H1 (cell line): ENCODE measurements around the gene FNIP2. TPM values are rescaled to one million over a fixed set of nuclear protein-coding genes. Genes with fewer than 3 reads are reported as not detected.

Experiments
- CTCF ChIA-PET: fragments of 300-600 bp; sonication (Branson Sonifier 250); formaldehyde crosslinking; loops from one replicate; lab custom pipeline; 2021; ENCODE audit not compliant: partially characterized antibody; lab: Charles Lee
- POLR2A ChIA-PET: fragments of 300-600 bp; sonication (Branson Sonifier 250); formaldehyde crosslinking; loops from one replicate; lab custom pipeline; 2021; ENCODE audit warnings: inconsistent platforms; ENCODE audit not compliant: partially characterized antibody; lab: Charles Lee
- DNase-seq, 2 experiments: peaks; one replicate each; pipeline versions ENCODE4 v3.0.0 to v3.0.0-alpha.2; 2010 to 2022; ENCODE audit warnings: low spot score in 2 of 2, low read depth in 1 of 2, mixed read lengths in 1 of 2
- FAIRE-seq: peaks from 2 replicates; lab custom pipeline; 2011; peaks lifted over from hg19 to GRCh38; lab: Jason Lieb, UNC
- H2AFZ ChIP-seq: 2 replicates; pipeline ENCODE4 v1.8.1; 2012; ENCODE audit warnings: low read length, inconsistent platforms
- H2AK5ac ChIP-seq: 2 replicates; pipeline ENCODE4 v1.6.1; 2013; ENCODE audit warnings: low read depth, low read length
- H2BK120ac ChIP-seq: replicated peaks from 2 replicates; pipeline ENCODE3; 2013; ENCODE audit warnings: low read depth, low read length, inconsistent platforms
- H2BK12ac ChIP-seq: 2 replicates; pipeline ENCODE4 v1.6.1; 2013; ENCODE audit warnings: low read depth, low read length
- H2BK15ac ChIP-seq: 2 replicates; pipeline ENCODE4 v1.6.1; 2013; ENCODE audit warnings: low read length
- H2BK20ac ChIP-seq: 2 replicates; pipeline ENCODE4 v1.6.1; 2013; ENCODE audit warnings: low read length
- H2BK5ac ChIP-seq: 2 replicates; pipeline ENCODE4 v1.6.1; 2013; ENCODE audit warnings: low read depth, low read length
- H3K14ac ChIP-seq: 2 replicates; pipeline ENCODE4 v1.6.1; 2013; ENCODE audit warnings: inconsistent platforms; ENCODE audit not compliant: insufficient read length
- H3K18ac ChIP-seq: 2 replicates; pipeline ENCODE4 v1.6.1; 2013; ENCODE audit warnings: low read length; ENCODE audit errors: extremely low read depth
- H3K23ac ChIP-seq: 2 replicates; pipeline ENCODE4 v1.6.1; 2013; ENCODE audit warnings: inconsistent platforms; ENCODE audit not compliant: insufficient read length
- H3K23me2 ChIP-seq: 2 replicates; pipeline ENCODE4 v1.6.1; 2013; ENCODE audit warnings: low read depth, low read length
- H3K27ac ChIP-seq: 2 replicates; pipeline ENCODE4 v1.6.1; 2011; ENCODE audit warnings: low read depth, low read length, inconsistent platforms
- H3K27me3 ChIP-seq, 4 experiments: replicated peaks in 1 of 4; 1 replicate in 1 of 4; 2 replicates in 3 of 4; pipeline versions ENCODE4 v1.6.1 to v1.8.1; 2011 to 2013; ENCODE audit warnings: low read length in 3 of 4, mild to moderate bottlenecking in 3 of 4, inconsistent platforms in 2 of 4, mixed read lengths in 2 of 4, moderate library complexity in 1 of 4; ENCODE audit not compliant: control insufficient read depth in 3 of 4, insufficient read depth in 3 of 4; ENCODE audit errors: extremely low read depth in 1 of 4
- H3K36me3 ChIP-seq, 4 experiments: 2 replicates each; pipeline versions ENCODE4 v1.6.1 to v1.8.1; 2011 to 2013; ENCODE audit warnings: mild to moderate bottlenecking in 4 of 4, low read length in 3 of 4, moderate library complexity in 2 of 4, control low read depth in 1 of 4, inconsistent platforms in 1 of 4; ENCODE audit not compliant: insufficient read depth in 4 of 4, control insufficient read depth in 2 of 4
- H3K4ac ChIP-seq: replicated peaks from 2 replicates; pipeline ENCODE3; 2013; ENCODE audit warnings: low read length, low read depth, mixed read lengths, inconsistent platforms; ENCODE audit not compliant: insufficient read length
- H3K4me1 ChIP-seq, 4 experiments: replicated peaks in 1 of 4; 1 replicate in 1 of 4; 2 replicates in 3 of 4; pipeline versions ENCODE4 v1.6.1 to v1.8.1; 2011 to 2013; ENCODE audit warnings: low read length in 3 of 4, inconsistent platforms in 2 of 4, mixed read lengths in 1 of 4; ENCODE audit not compliant: insufficient read depth in 4 of 4, control insufficient read depth in 3 of 4
- H3K4me2 ChIP-seq, 2 experiments: 2 replicates each; pipeline versions ENCODE4 v1.6.1 to v1.8.1; 2011 to 2013; ENCODE audit warnings: low read depth in 2 of 2, low read length in 2 of 2, control low read depth in 1 of 2, inconsistent platforms in 1 of 2, mild to moderate bottlenecking in 1 of 2; ENCODE audit not compliant: insufficient read depth in 1 of 2
- H3K4me3 ChIP-seq, 4 experiments: fragments of 200-600, 300-600 bp in 1 of 4; sonication (generic), shearing (Covaris generic), sonication (Bioruptor Twin) in 1 of 4; 2 replicates each; pipeline versions ENCODE4 v1.5.1 to v1.8.1; 2011 to 2016; ENCODE audit warnings: low read length in 4 of 4, low read depth in 3 of 4, control low read depth in 2 of 4, inconsistent platforms in 2 of 4, mild to moderate bottlenecking in 2 of 4, mixed read lengths in 1 of 4, moderate library complexity in 1 of 4; ENCODE audit not compliant: insufficient read depth in 2 of 4; ENCODE audit errors: extremely low read depth in 1 of 4
- H3K56ac ChIP-seq: replicated peaks from 2 replicates; pipeline ENCODE3; 2013; ENCODE audit warnings: low read depth, mild to moderate bottlenecking, mixed read lengths, low read length, inconsistent platforms; ENCODE audit not compliant: insufficient read length
- H3K79me1 ChIP-seq: 2 replicates; pipeline ENCODE4 v1.6.1; 2013; ENCODE audit warnings: low read depth, low read length, control low read depth
- H3K79me2 ChIP-seq, 2 experiments: 2 replicates each; pipeline versions ENCODE4 v1.6.1 to v1.8.1; 2012 to 2013; ENCODE audit warnings: low read length in 2 of 2, mild to moderate bottlenecking in 2 of 2, inconsistent platforms in 1 of 2; ENCODE audit not compliant: insufficient read depth in 2 of 2, control insufficient read depth in 1 of 2
- H3K9ac ChIP-seq, 4 experiments: replicated peaks in 1 of 4; 1 replicate in 1 of 4; 2 replicates in 3 of 4; pipeline versions ENCODE4 v1.6.1 to v1.8.1; 2011 to 2013; ENCODE audit warnings: low read depth in 3 of 4, low read length in 3 of 4, control low read depth in 2 of 4, mild to moderate bottlenecking in 2 of 4, moderate library complexity in 2 of 4, inconsistent platforms in 1 of 4; ENCODE audit errors: extremely low read depth in 1 of 4
- H3K9me3 ChIP-seq, 2 experiments: 2 replicates each; pipeline versions ENCODE4 v1.6.1 to v1.8.1; 2012 to 2013; ENCODE audit warnings: mild to moderate bottlenecking in 2 of 2, moderate library complexity in 2 of 2, control low read depth in 1 of 2, inconsistent platforms in 1 of 2, low read depth in 1 of 2, low read length in 1 of 2, mixed read lengths in 1 of 2; ENCODE audit not compliant: insufficient read depth in 2 of 2
- H4K20me1 ChIP-seq, 2 experiments: replicated peaks in 1 of 2; 2 replicates each; pipeline versions ENCODE3 to v1.8.1; 2011 to 2013; ENCODE audit warnings: inconsistent platforms in 2 of 2, low read length in 2 of 2, mild to moderate bottlenecking in 1 of 2; ENCODE audit not compliant: insufficient read depth in 2 of 2, control insufficient read depth in 1 of 2
- H4K5ac ChIP-seq: 2 replicates; pipeline ENCODE4 v1.6.1; 2013; ENCODE audit warnings: low read length, low read depth, mixed read lengths, inconsistent platforms; ENCODE audit not compliant: insufficient read length
- H4K8ac ChIP-seq: 2 replicates; pipeline ENCODE4 v1.8.0; 2013; ENCODE audit warnings: mild to moderate bottlenecking, moderate library complexity, low read length, inconsistent platforms; ENCODE audit not compliant: insufficient read depth; ENCODE audit errors: extremely low read depth
- H4K91ac ChIP-seq: replicated peaks from 2 replicates; pipeline ENCODE3; 2013; ENCODE audit warnings: low read length, mixed read lengths, inconsistent platforms; ENCODE audit not compliant: insufficient read length
- CHD2 ChIP-seq: IDR thresholded peaks from 2 replicates; pipeline ENCODE4 v1.6.1; 2012; ENCODE audit warnings: low read length, improper control_type of control experiment
- CREB1 ChIP-seq: IDR thresholded peaks from 2 replicates; pipeline ENCODE4 v1.6.1; 2012; ENCODE audit warnings: inconsistent platforms
- EGR1 ChIP-seq: IDR thresholded peaks from 2 replicates; pipeline ENCODE4 v1.6.1; 2011; ENCODE audit warnings: low read depth, low read length, borderline replicate concordance
- HDAC6 ChIP-seq: IDR thresholded peaks from one replicate; pipeline ENCODE4 v1.7.1; 2012; ENCODE audit warnings: low read depth, mild to moderate bottlenecking, inconsistent platforms, low read length, moderate library complexity
- KDM4A ChIP-seq: IDR thresholded peaks from one replicate; pipeline ENCODE4 v1.7.1; 2012; ENCODE audit warnings: low read depth, mild to moderate bottlenecking, moderate library complexity, low read length, inconsistent platforms; ENCODE audit not compliant: severe bottlenecking
- KDM5A ChIP-seq: fragments of 200-600 bp; IDR thresholded peaks from 2 replicates; pipeline ENCODE4 v1.7.1; 2012; ENCODE audit warnings: mild to moderate bottlenecking, low read length, inconsistent platforms, mixed read lengths
- MAX ChIP-seq: IDR thresholded peaks from 2 replicates; pipeline ENCODE4 v1.6.1; 2012; ENCODE audit warnings: inconsistent platforms
- POLR2A ChIP-seq, 2 experiments: IDR thresholded peaks; 1 replicate in 1 of 2; 2 replicates in 1 of 2; pipeline ENCODE4 v1.6.1; 2011; ENCODE audit warnings: low read depth in 2 of 2, low read length in 2 of 2, mild to moderate bottlenecking in 2 of 2; ENCODE audit errors: control extremely low read depth in 1 of 2
- RBBP5 ChIP-seq: IDR thresholded peaks from 2 replicates; pipeline ENCODE4 v1.7.1; 2012; ENCODE audit warnings: low read depth, mild to moderate bottlenecking, inconsistent platforms, low read length, moderate library complexity, borderline replicate concordance
- SIRT6 ChIP-seq: IDR thresholded peaks from one replicate; pipeline ENCODE4 v1.7.1; 2012; ENCODE audit warnings: low read length, inconsistent platforms
- SUZ12 ChIP-seq: fragments of 200-600 bp; sonication (generic); IDR thresholded peaks from 2 replicates; pipeline ENCODE4 v1.6.1; 2012; ENCODE audit warnings: mild to moderate bottlenecking, inconsistent platforms, low read length, moderate library complexity, mixed read lengths
- WGBS, 2 experiments: shearing (Covaris generic) in 1 of 2; methylation state at CpG; one replicate each; pipeline versions ENCODE4 v1.1.6 to v1.1.7; 2013 to 2015; ENCODE audit warnings: low lambda C conversion rate in 2 of 2, mixed read lengths in 2 of 2, inconsistent platforms in 1 of 2, low coverage in 1 of 2, missing lambda C conversion rate in 1 of 2; ENCODE audit not compliant: insufficient replicate concordance in 2 of 2, insufficient coverage in 1 of 2, insufficient read length in 1 of 2; ENCODE audit errors: extremely low coverage in 1 of 2, missing lambda C conversion rate in 1 of 2; 5-methylcytosine and 5-hydroxymethylcytosine counted together
- polyA plus RNA-seq, 7 experiments: library from polyadenylated mRNA; depleted of rRNA in 3 of 7; stranded (reverse) in 5 of 7; unstranded in 2 of 7; fragments of >200 nt in 5 of 7; fragments of 200-250 nt in 2 of 7; gene quantifications; 1 replicate in 5 of 7; 2 replicates in 1 of 7; 4 replicates in 1 of 7; pipeline versions ENCODE4 v1.2.1 to v1.2.3, GENCODE V29; 2011 to 2013; ENCODE audit warnings: missing spikeins in 2 of 7, mixed read lengths in 2 of 7
- total RNA-seq: library from RNA; stranded (reverse); fragmentation: NEBNext Ultra II Directional; extraction: Animal tissue kit (Norgen Biotek cat#: 25700); gene quantifications from 2 replicates; pipeline ENCODE4 v1.2.1, GENCODE V29; 2021

Gene FNIP2
- total and polyA plus RNA-seq, 2 of the 8 experiments (the other 6 are each of a cell fraction or from before 2014, with no cell fraction given), result 4.0 to 13.0 TPM

- peak within 1 kb of the TSS; percentile 87 for H4K5ac ChIP-seq
- peak within 1 kb of the TSS; percentile 3; the same call in 1 of the 2 replicates for H2AK5ac ChIP-seq
- H3K36me3 ChIP-seq, result peaks cover 5 to 32% (median 23%) of the 10 kb centered on the region in 4 experiments
- peak within 1 kb of the TSS; percentile 92 to 95 for H3K4me2 ChIP-seq
- H3K79me1 ChIP-seq, result peaks cover 2% of the 10 kb centered on the region; the same call in 1 of the 2 replicates
- H4K20me1 ChIP-seq, result peaks cover 2% of the 10 kb centered on the region in 2 experiments
- ChIA-PET CTCF (interaction anchor here (1.6 kb wide), 1 partner anchor 13 kb away, joined by 4 read pairs; no protein-coding TSS in a partner anchor), POLR2A (interaction anchor here (0.7 to 1.2 kb wide), 2 partner anchors 11 to 19 kb away, joined by 3 to 4 read pairs; no protein-coding TSS in a partner anchor)
- H2BK20ac ChIP-seq, result no peak within 1 kb of the TSS
- peaks cover 0 to 3% (median 0%) of the 10 kb centered on the region in 4 experiments; a peak in 2 of 7 replicates for H3K4me1 ChIP-seq
- H2BK15ac ChIP-seq, result 0 out of 2 replicates have a peak within 1 kb of the TSS, but pooled peaks have one; percentile 49
- peak within 1 kb of the TSS; percentile 98 for H2AFZ ChIP-seq
- peak within 1 kb of the TSS; percentile 81 for H3K27ac ChIP-seq
- H3K14ac ChIP-seq, result no peak within 1 kb of the TSS
- peaks cover 7% of the 10 kb centered on the region for H3K23me2 ChIP-seq
- H3K79me2 ChIP-seq, result peaks cover 0 to 30% of the 10 kb centered on the region in 2 experiments; a peak in 2 of 4 replicates
- H3K4ac ChIP-seq, result peak within 1 kb of the TSS; percentile 81
- no peak within 1 kb of the TSS for H3K23ac ChIP-seq
- peak; percentile 58 for FAIRE-seq
- peak within 1 kb of the TSS; percentile 29 for H4K91ac ChIP-seq
- H2BK120ac ChIP-seq, result no peak within 1 kb of the TSS
- no peaks in the 10 kb centered on the region for H3K9me3 ChIP-seq
- peak within 1 kb of the TSS; percentile 83 to 94 (median 90) for H3K4me3 ChIP-seq
- DNase-seq, result peak; percentile 54 to 90
- H4K8ac ChIP-seq, result peak within 1 kb of the TSS; percentile 95
- peak within 1 kb of the TSS; percentile 85 for H2BK5ac ChIP-seq
- WGBS, 2 experiments, result 2% methylated on average over 59 of the region's 65 CpGs; no CpG with 5 or more reads in 1 of the 2 experiments
- H2BK12ac ChIP-seq, result no peak within 1 kb of the TSS; the same call in 1 of the 2 replicates
- H3K27me3 ChIP-seq, result no peaks in the 10 kb centered on the region; a peak in 1 of 7 replicates
- no peak within 1 kb of the TSS for H3K56ac ChIP-seq
- peak within 1 kb of the TSS; percentile 83 to 97 (median 90) for H3K9ac ChIP-seq
- peak within 1 kb of the TSS; percentile 94 for H3K18ac ChIP-seq
- peak; percentile 42; the same call in 1 of the 2 replicates for TF ChIP-seq CREB1
- peak in 1 of 2 experiments; percentile 89; a peak in 2 of 3 replicates for TF ChIP-seq POLR2A (IDR thresholded peaks at IDR 0.05; ENCODE audit: control extremely low read depth in 1 of 2, low read depth in 2 of 2, low read length in 2 of 2)
- TF ChIP-seq EGR1, result peak; percentile 55; the same call in 1 of the 2 replicates
- TF ChIP-seq MAX, result peak; percentile 98
- no peak for TF ChIP-seq CHD2
- no peak for TF ChIP-seq SUZ12
- TF ChIP-seq SIRT6, result no peak
- peak; percentile 50 for TF ChIP-seq KDM4A
- TF ChIP-seq RBBP5, result peak; percentile 80; the same call in 1 of the 2 replicates
- TF ChIP-seq KDM5A, result 0 out of 2 replicates have a peak, but pooled peaks have one; percentile 39
- no peak for TF ChIP-seq HDAC6
Observed at GRCh38 chr4:158722917-158723793, 45.7 kb upstream of the FNIP2 start, which contains the start of gene PPID. TSS of gene PPID (minus strand) at chr4:158723396. CDS start at chr4:158723288, 108 bp downstream.
